ENCODE data around the gene SFR1.
"Not testable (repeated sequence)": the region's sequence is repeated elsewhere in the genome, so short reads cannot be mapped to it uniquely, and the experiment has no call there.

SFR1 gene

GRCh38 chr10:104138131-104138530 is 16.2 kb downstream of the SFR1 start:
- Histone ChIP-seq H3K9me3 (ENCODE audit: control insufficient read depth, insufficient read depth, low read length) (no peaks in the 10 kb centered on the region), H3K36me3 (ENCODE audit: control insufficient read depth, insufficient read depth, low read length) (no peaks in the 10 kb centered on the region), H3K4me1 (ENCODE audit: control insufficient read depth, insufficient read depth, low read length) (peaks cover 3% of the 10 kb centered on the region), H3K9ac (ENCODE audit: low read depth, low read length) (no peak overlapping the region), H3K27me3 (ENCODE audit: control insufficient read depth, insufficient read depth, low read length) (no peaks in the 10 kb centered on the region), H3K4me3 (ENCODE audit: low read depth, low read length) (no peak overlapping the region)

GRCh38 chr10:104139221-104139620 is 17.2 kb downstream of the SFR1 start:
- no peaks in the 10 kb centered on the region for H3K36me3 ChIP-seq (ENCODE audit: control insufficient read depth, insufficient read depth, low read length)

GRCh38 chr10:104142081-104142480 is 20.1 kb downstream of the SFR1 start:
- Histone ChIP-seq H3K4me3 (ENCODE audit: low read depth, low read length) (no peak overlapping the region), H3K9me3 (ENCODE audit: control insufficient read depth, insufficient read depth, low read length) (no peaks in the 10 kb centered on the region), H3K27me3 (ENCODE audit: control insufficient read depth, insufficient read depth, low read length) (no peaks in the 10 kb centered on the region), H3K36me3 (ENCODE audit: control insufficient read depth, insufficient read depth, low read length) (no peaks in the 10 kb centered on the region), H3K4me1 (ENCODE audit: control insufficient read depth, insufficient read depth, low read length) (peaks cover 3% of the 10 kb centered on the region), H3K9ac (ENCODE audit: low read depth, low read length) (no peak overlapping the region)

More at GRCh38 chr10:104139221-104139620, 17.2 kb downstream of the SFR1 start:
- Histone ChIP-seq H3K9ac (ENCODE audit: low read depth, low read length) (no peak overlapping the region), H3K4me1 (ENCODE audit: control insufficient read depth, insufficient read depth, low read length) (peaks cover 3% of the 10 kb centered on the region), H3K27me3 (ENCODE audit: control insufficient read depth, insufficient read depth, low read length) (no peaks in the 10 kb centered on the region), H3K4me3 (ENCODE audit: low read depth, low read length) (no peak overlapping the region), H3K9me3 (ENCODE audit: control insufficient read depth, insufficient read depth, low read length) (no peaks in the 10 kb centered on the region)

GRCh38 chr10:104143829-104144228 is 21.9 kb downstream of the SFR1 start:
- Histone ChIP-seq H3K4me3 (ENCODE audit: low read depth, low read length) (no peak overlapping the region), H3K9me3 (ENCODE audit: control insufficient read depth, insufficient read depth, low read length) (no peaks in the 10 kb centered on the region), H3K4me1 (ENCODE audit: control insufficient read depth, insufficient read depth, low read length) (peaks cover 3% of the 10 kb centered on the region), H3K27me3 (ENCODE audit: control insufficient read depth, insufficient read depth, low read length) (no peaks in the 10 kb centered on the region), H3K9ac (ENCODE audit: low read depth, low read length) (no peak overlapping the region), H3K36me3 (ENCODE audit: control insufficient read depth, insufficient read depth, low read length) (no peaks in the 10 kb centered on the region)

- Histone ChIP-seq H3K9me3 (ENCODE audit: control insufficient read depth, insufficient read depth, low read length) (no peaks in the 10 kb centered on the region), H3K36me3 (ENCODE audit: control insufficient read depth, insufficient read depth, low read length) (no peaks in the 10 kb centered on the region), H3K27me3 (ENCODE audit: control insufficient read depth, insufficient read depth, low read length) (no peaks in the 10 kb centered on the region), H3K9ac (ENCODE audit: low read depth, low read length) (no peak overlapping the region), H3K4me3 (ENCODE audit: low read depth, low read length) (no peak overlapping the region), H3K4me1 (ENCODE audit: control insufficient read depth, insufficient read depth, low read length) (peaks cover 3% of the 10 kb centered on the region)
Observed at GRCh38 chr10:104144931-104145330, 23.0 kb downstream of the SFR1 start.

- Histone ChIP-seq H3K9me3 (ENCODE audit: control insufficient read depth, insufficient read depth, low read length) (no peaks in the 10 kb centered on the region), H3K36me3 (ENCODE audit: control insufficient read depth, insufficient read depth, low read length) (no peaks in the 10 kb centered on the region), H3K27me3 (ENCODE audit: control insufficient read depth, insufficient read depth, low read length) (no peaks in the 10 kb centered on the region), H3K4me1 (ENCODE audit: control insufficient read depth, insufficient read depth, low read length) (peaks cover 3% of the 10 kb centered on the region), H3K9ac (ENCODE audit: low read depth, low read length) (no peak overlapping the region), H3K4me3 (ENCODE audit: low read depth, low read length) (no peak overlapping the region)
Observed at GRCh38 chr10:104146882-104147281, 24.9 kb downstream of the SFR1 start.

GRCh38 chr10:104150139-104150538 is 28.2 kb downstream of the SFR1 start:
- no peaks in the 10 kb centered on the region for H3K36me3 ChIP-seq (ENCODE audit: control insufficient read depth, insufficient read depth, low read length)
- H3K4me1 ChIP-seq (ENCODE audit: control insufficient read depth, insufficient read depth, low read length), result no peaks in the 10 kb centered on the region
- no peak overlapping the region for H3K9ac ChIP-seq (ENCODE audit: low read depth, low read length)
- no peaks in the 10 kb centered on the region for H3K27me3 ChIP-seq (ENCODE audit: control insufficient read depth, insufficient read depth, low read length)
- no peak overlapping the region for H3K4me3 ChIP-seq (ENCODE audit: low read depth, low read length)
- H3K9me3 ChIP-seq (ENCODE audit: control insufficient read depth, insufficient read depth, low read length), result no peaks in the 10 kb centered on the region

GRCh38 chr10:104151737-104152136 is 29.8 kb downstream of the SFR1 start:
- Histone ChIP-seq H3K27me3 (ENCODE audit: control insufficient read depth, insufficient read depth, low read length) (no peaks in the 10 kb centered on the region), H3K36me3 (ENCODE audit: control insufficient read depth, insufficient read depth, low read length) (no peaks in the 10 kb centered on the region), H3K9ac (ENCODE audit: low read depth, low read length) (no peak overlapping the region), H3K4me1 (ENCODE audit: control insufficient read depth, insufficient read depth, low read length) (peaks cover 10% of the 10 kb centered on the region), H3K4me3 (ENCODE audit: low read depth, low read length) (no peak overlapping the region), H3K9me3 (ENCODE audit: control insufficient read depth, insufficient read depth, low read length) (no peaks in the 10 kb centered on the region)

- Histone ChIP-seq H3K27me3 (ENCODE audit: control insufficient read depth, insufficient read depth, low read length) (no peaks in the 10 kb centered on the region), H3K9me3 (ENCODE audit: control insufficient read depth, insufficient read depth, low read length) (no peaks in the 10 kb centered on the region), H3K36me3 (ENCODE audit: control insufficient read depth, insufficient read depth, low read length) (no peaks in the 10 kb centered on the region), H3K4me1 (ENCODE audit: control insufficient read depth, insufficient read depth, low read length) (peaks cover 10% of the 10 kb centered on the region), H3K9ac (ENCODE audit: low read depth, low read length) (no peak overlapping the region), H3K4me3 (ENCODE audit: low read depth, low read length) (no peak overlapping the region)
Observed at GRCh38 chr10:104155591-104155990, 33.6 kb downstream of the SFR1 start.

GRCh38 chr10:104170610-104171254 is 48.8 kb downstream of the SFR1 start:
- Histone ChIP-seq H3K4me3 (ENCODE audit: low read depth, low read length) (no peak overlapping the region), H3K9me3 (ENCODE audit: control insufficient read depth, insufficient read depth, low read length) (peaks cover 4% of the 10 kb centered on the region)

GRCh38 chr10:104174136-104174535 is 52.2 kb downstream of the SFR1 start:
- not testable (repeated sequence) for H3K9ac ChIP-seq (ENCODE audit: low read depth, low read length); H3K27me3 ChIP-seq (ENCODE audit: control insufficient read depth, insufficient read depth, low read length); H3K9me3 ChIP-seq (ENCODE audit: control insufficient read depth, insufficient read depth, low read length); H3K36me3 ChIP-seq (ENCODE audit: control insufficient read depth, insufficient read depth, low read length); H3K4me1 ChIP-seq (ENCODE audit: control insufficient read depth, insufficient read depth, low read length); H3K4me3 ChIP-seq (ENCODE audit: low read depth, low read length)

More at GRCh38 chr10:104170610-104171254, 48.8 kb downstream of the SFR1 start:
- no peaks in the 10 kb centered on the region for H3K36me3 ChIP-seq (ENCODE audit: control insufficient read depth, insufficient read depth, low read length)
- H3K27me3 ChIP-seq (ENCODE audit: control insufficient read depth, insufficient read depth, low read length), result no peaks in the 10 kb centered on the region
- no peak overlapping the region for H3K9ac ChIP-seq (ENCODE audit: low read depth, low read length)
- no peaks in the 10 kb centered on the region for H3K4me1 ChIP-seq (ENCODE audit: control insufficient read depth, insufficient read depth, low read length)

Data from iPS-15b (cell line).